K562 (cell line): ENCODE results near the gene STAP1. TPM values are rescaled to one million over a fixed set of nuclear protein-coding genes. Genes with fewer than 3 reads are reported as not detected.
A peak's percentile ranks its signal among the peaks of the same experiment; 100 is the strongest.

Experiments used
- ATF4 ChIP-seq: fragments of 450-650 bp; formaldehyde crosslinking; IDR thresholded peaks from 2 replicates; pipeline ENCODE4 v1.4.0; 2022; ENCODE audit warnings: mild to moderate bottlenecking, moderate library complexity
- EP300 ChIP-seq: IDR thresholded peaks from 2 replicates; pipeline ENCODE4 v1.6.1; 2012; ENCODE audit warnings: low read length, improper control_type of control experiment
- HOXB6 ChIP-seq: fragments of 250-450 bp; sonication (Bioruptor Pico); IDR thresholded peaks from 2 replicates; pipeline ENCODE4 v1.5.1; 2022; ENCODE audit warnings: mild to moderate bottlenecking, borderline replicate concordance
- KDM4B ChIP-seq, 2 experiments: fragments of 450-650 bp in 1 of 2; sonication (generic) in 1 of 2; IDR thresholded peaks; 2 replicates each; pipeline ENCODE4 v1.6.1; 2016 to 2017; ENCODE audit warnings: borderline replicate concordance in 2 of 2, antibody characterized with exemption in 1 of 2, low read depth in 1 of 2, mild to moderate bottlenecking in 1 of 2
- MBD1 ChIP-seq: fragments of 250-450 bp; sonication (Bioruptor Pico); IDR thresholded peaks from 2 replicates; pipeline ENCODE4 v1.8.0; 2022; ENCODE audit warnings: inconsistent platforms
- MEF2D ChIP-seq: conservative IDR thresholded peaks from 2 replicates; pipeline ENCODE4 v1.6.1; 2016; ENCODE audit warnings: low read depth, missing genetic modification characterization, missing compliant biosample characterization
- MTA2 ChIP-seq: fragments of 450-650 bp; IDR thresholded peaks from 2 replicates; pipeline ENCODE4 v1.6.1; 2016; ENCODE audit warnings: low read depth
- MYC ChIP-seq, 2 experiments: fragments of 250-450 bp in 1 of 2; sonication (Bioruptor Pico) in 1 of 2; IDR thresholded peaks; 2 replicates each; pipeline versions ENCODE4 v1.5.1 to v1.6.1; 2012 to 2021; ENCODE audit warnings: low read depth in 2 of 2, borderline replicate concordance in 1 of 2, improper control_type of control experiment in 1 of 2, low read length in 1 of 2, mild to moderate bottlenecking in 1 of 2, moderate library complexity in 1 of 2
- RBBP5 ChIP-seq: fragments of 200-600 bp; sonication (generic); IDR thresholded peaks from 2 replicates; pipeline ENCODE4 v1.6.1; 2012; ENCODE audit warnings: borderline replicate concordance, mild to moderate bottlenecking, low read length, control low read depth, inconsistent platforms; ENCODE audit not compliant: insufficient read depth, poor library complexity, severe bottlenecking
- RNF2 ChIP-seq: sonication (generic); IDR thresholded peaks from 2 replicates; pipeline ENCODE4 v1.6.1; 2016
- SPI1 ChIP-seq: IDR thresholded peaks from 2 replicates; pipeline ENCODE4 v1.6.1; 2011; ENCODE audit warnings: low read depth, low read length, control low read depth, borderline replicate concordance
- SRSF7 ChIP-seq: fragments of 200-400 bp; formaldehyde crosslinking; optimal IDR thresholded peaks from 2 replicates; pipeline ENCODE3; 2017; ENCODE audit warnings: mild to moderate bottlenecking, low read depth, low read length
- TEAD4 ChIP-seq, 2 experiments: sonication (generic) in 1 of 2; formaldehyde crosslinking in 1 of 2; IDR thresholded peaks; 2 replicates each; pipeline versions ENCODE4 v1.6.1 to v1.8.0; 2012 to 2022; ENCODE audit warnings: borderline replicate concordance in 1 of 2, inconsistent platforms in 1 of 2, low read length in 1 of 2, mild to moderate bottlenecking in 1 of 2, missing genetic modification reagents in 1 of 2
- TSC22D4 ChIP-seq: fragments of 450-650 bp; IDR thresholded peaks from 2 replicates; pipeline ENCODE4 v1.6.1; 2016; ENCODE audit warnings: missing genetic modification characterization, missing biosample characterization, control low read depth
- ZBTB8A ChIP-seq: fragments of 450-650 bp; IDR thresholded peaks from 2 replicates; pipeline ENCODE4 v1.6.1; 2018; ENCODE audit warnings: mild to moderate bottlenecking, moderate library complexity; ENCODE audit not compliant: partially characterized antibody
- ZBTB9 ChIP-seq: fragments of 450-650 bp; formaldehyde crosslinking; IDR thresholded peaks from 2 replicates; pipeline ENCODE4 v1.4.0; 2020; ENCODE audit warnings: mild to moderate bottlenecking, moderate library complexity
- ZNF408 ChIP-seq: fragments of 250-450 bp; sonication (Bioruptor Pico); IDR thresholded peaks from 2 replicates; pipeline ENCODE4 v1.4.0; 2020; ENCODE audit warnings: low read depth, mild to moderate bottlenecking, moderate library complexity
- polyA plus RNA-seq, 8 experiments: library from polyadenylated mRNA; depleted of rRNA in 4 of 8; stranded (reverse) in 5 of 8; unstranded in 3 of 8; fragments of >200 nt; fragmentation: Nextera tagmentation in 2 of 8; fragmentation: Illumina TruSeq in 1 of 8; extraction: Ambion mirVana in 2 of 8; extraction: Trizol in 1 of 8; gene quantifications; 2 replicates each; pipeline versions ENCODE4 v1.2.1 to v1.2.3, GENCODE V29; 2011 to 2014; ENCODE audit warnings: inconsistent platforms in 1 of 8, missing spikeins in 1 of 8
- total RNA-seq, 7 experiments: library from RNA; depleted of rRNA in 6 of 7; stranded (reverse); fragments of >200 nt in 6 of 7; fragmentation: Illumina TruSeq in 2 of 7; extraction: Trizol in 2 of 7; gene quantifications; 2 replicates each; pipeline versions ENCODE4 v1.2.1 to v1.2.3, GENCODE V29; 2011 to 2021; ENCODE audit warnings: low replicate concordance in 1 of 7
- TF ChIP-seq, protein P1 (sequence below), 2 experiments: IDR thresholded peaks; 2 replicates each; pipeline ENCODE4 v1.6.1; 2011; ENCODE audit warnings: borderline replicate concordance in 1 of 2, control low read depth in 1 of 2, low read depth in 1 of 2, low read length in 1 of 2, mild to moderate bottlenecking in 1 of 2, mixed read lengths in 1 of 2, moderate library complexity in 1 of 2; ENCODE audit not compliant: insufficient read depth in 1 of 2, insufficient read length in 1 of 2, poor library complexity in 1 of 2, severe bottlenecking in 1 of 2; ENCODE audit errors: extremely low read depth in 1 of 2
- TF ChIP-seq, protein P2 (sequence below): fragments of 450-650 bp; formaldehyde crosslinking; IDR thresholded peaks from 2 replicates; pipeline ENCODE4 v1.4.0; 2022; ENCODE audit warnings: missing genetic modification characterization

The STAP1 gene
- total and polyA plus RNA-seq, 9 of the 15 experiments (the other 6 are each of a cell fraction or from before 2014, with no cell fraction given): 0.50 to 5.6 (median 1.4) TPM

DNA sequence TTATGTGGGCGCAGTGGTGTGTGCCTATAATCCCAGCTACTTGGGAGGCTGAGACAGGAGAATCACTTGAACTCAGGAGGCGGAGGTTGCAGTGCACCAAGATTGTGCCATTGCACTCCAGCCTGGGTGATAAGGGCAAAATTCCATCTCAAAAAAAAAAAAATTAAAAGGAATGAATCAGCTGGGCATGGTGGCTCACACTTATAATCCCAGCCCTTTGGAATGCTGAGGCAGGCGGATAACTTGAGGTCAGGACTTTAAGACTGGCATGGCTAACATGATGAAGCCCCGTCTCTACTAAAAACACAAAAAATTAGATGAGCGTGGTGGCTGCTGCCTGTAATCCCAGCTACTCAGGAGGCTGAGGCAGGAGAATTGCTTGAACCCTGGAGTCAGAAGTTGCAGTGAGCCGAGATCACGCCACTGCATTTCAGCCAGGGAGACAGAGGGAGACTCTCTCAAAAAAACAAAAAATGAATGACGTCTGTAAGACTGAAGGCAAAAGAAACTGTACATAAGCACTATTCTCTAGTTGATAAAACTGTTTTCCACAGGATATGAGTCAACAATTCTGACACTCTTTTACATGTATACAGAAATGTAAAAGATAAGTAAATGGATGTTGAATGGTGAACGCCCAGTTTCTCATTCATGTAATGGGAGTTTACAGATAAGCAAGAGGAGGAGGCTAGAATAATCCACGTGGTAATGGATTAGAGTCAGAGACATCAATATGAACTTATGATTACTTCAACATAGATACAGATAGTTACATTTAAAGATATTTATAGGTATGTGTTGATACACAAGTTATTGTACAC, 35.5 kb upstream of the STAP1 start (continued):
- peak; percentile 44 for TF ChIP-seq RBBP5
- TF ChIP-seq MBD1: no peak
- no peak for TF ChIP-seq ZBTB9 (CRISPR knock-in tag)
- TF ChIP-seq, protein P1, sequence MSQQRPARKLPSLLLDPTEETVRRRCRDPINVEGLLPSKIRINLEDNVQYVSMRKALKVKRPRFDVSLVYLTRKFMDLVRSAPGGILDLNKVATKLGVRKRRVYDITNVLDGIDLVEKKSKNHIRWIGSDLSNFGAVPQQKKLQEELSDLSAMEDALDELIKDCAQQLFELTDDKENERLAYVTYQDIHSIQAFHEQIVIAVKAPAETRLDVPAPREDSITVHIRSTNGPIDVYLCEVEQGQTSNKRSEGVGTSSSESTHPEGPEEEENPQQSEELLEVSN (IDR thresholded peaks at IDR 0.05; ENCODE audit: borderline replicate concordance in 1 of 2, extremely low read depth in 1 of 2, insufficient read depth in 1 of 2, insufficient read length in 1 of 2, low read depth in 1 of 2, low read length in 1 of 2, poor library complexity in 1 of 2, severe bottlenecking in 1 of 2): no peak
- TF ChIP-seq ZBTB8A: no peak
- TF ChIP-seq EP300: peak; percentile 88
- TF ChIP-seq TEAD4 (IDR thresholded peaks at IDR 0.05; ENCODE audit: low read length): peak; percentile 80
- no peak for TF ChIP-seq TEAD4 (CRISPR knock-in tag; IDR thresholded peaks at IDR 0.05; ENCODE audit: borderline replicate concordance)
- no peak for TF ChIP-seq SPI1
- TF ChIP-seq, protein P2, sequence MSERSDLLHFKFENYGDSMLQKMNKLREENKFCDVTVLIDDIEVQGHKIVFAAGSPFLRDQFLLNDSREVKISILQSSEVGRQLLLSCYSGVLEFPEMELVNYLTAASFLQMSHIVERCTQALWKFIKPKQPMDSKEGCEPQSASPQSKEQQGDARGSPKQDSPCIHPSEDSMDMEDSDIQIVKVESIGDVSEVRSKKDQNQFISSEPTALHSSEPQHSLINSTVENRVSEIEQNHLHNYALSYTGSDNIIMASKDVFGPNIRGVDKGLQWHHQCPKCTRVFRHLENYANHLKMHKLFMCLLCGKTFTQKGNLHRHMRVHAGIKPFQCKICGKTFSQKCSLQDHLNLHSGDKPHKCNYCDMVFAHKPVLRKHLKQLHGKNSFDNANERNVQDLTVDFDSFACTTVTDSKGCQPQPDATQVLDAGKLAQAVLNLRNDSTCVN (CRISPR knock-in tag): no peak
- TF ChIP-seq TSC22D4 (tag): no peak
- TF ChIP-seq SRSF7: no peak
- TF ChIP-seq RNF2: peak; percentile 57; the same call in 1 of the 2 replicates
- TF ChIP-seq MEF2D (tag): no peak
- TF ChIP-seq HOXB6 (CRISPR knock-in tag): no peak
- no peak for TF ChIP-seq ZNF408
- TF ChIP-seq MTA2: no peak
- TF ChIP-seq ATF4 (CRISPR knock-in tag): no peak
- TF ChIP-seq KDM4B (IDR thresholded peaks at IDR 0.05; ENCODE audit: borderline replicate concordance in 2 of 2, low read depth in 1 of 2): no peak
- peak; percentile 81; the same call in 1 of the 2 replicates for TF ChIP-seq MYC (IDR thresholded peaks at IDR 0.05; ENCODE audit: low read depth, low read length)
- TF ChIP-seq MYC (CRISPR knock-in tag; IDR thresholded peaks at IDR 0.05; ENCODE audit: borderline replicate concordance, low read depth): no peak
